Common myeloid progenitor, CD34-positive (primary cell): ENCODE data around the gene ENTPD7.
"Not testable (repeated sequence)": the region's sequence is repeated elsewhere in the genome, so short reads cannot be mapped to it uniquely, and the experiment has no call there.

ENCODE experiments used
- CTCF ChIA-PET: fragments of 350-600 bp; sonication (Branson Sonifier 250); formaldehyde crosslinking; loops from one replicate; lab custom pipeline; 2021; ENCODE audit warnings: antibody characterized with exemption; lab: Charles Lee
- POLR2A ChIA-PET: fragments of 350-600 bp; sonication (Branson Sonifier 250); formaldehyde crosslinking; loops from one replicate; lab custom pipeline; 2021; ENCODE audit warnings: antibody characterized with exemption; lab: Charles Lee
- DNase-seq, 3 donors: peaks; one replicate each; pipeline versions ENCODE4 v3.0.0 to v3.0.0-alpha.2; 2013
- H3K27ac ChIP-seq, 2 experiments: 1 replicate in 1 of 2; 2 replicates in 1 of 2; pipeline ENCODE4 v1.7.0; 2013; ENCODE audit warnings: inconsistent platforms in 2 of 2, low read length in 2 of 2, mild to moderate bottlenecking in 2 of 2, low read depth in 1 of 2, moderate library complexity in 1 of 2; ENCODE audit not compliant: severe bottlenecking in 2 of 2, insufficient read depth in 1 of 2, poor library complexity in 1 of 2
- H3K27me3 ChIP-seq, 5 experiments: replicated peaks in 2 of 5; 1 replicate in 3 of 5; 2 replicates in 2 of 5; pipeline versions ENCODE4 v1.6.1 to v1.7.0; 2013; ENCODE audit warnings: low read length in 4 of 5, mild to moderate bottlenecking in 2 of 5, moderate library complexity in 2 of 5, inconsistent platforms in 1 of 5; ENCODE audit not compliant: insufficient read depth in 5 of 5, control insufficient read depth in 4 of 5
- H3K36me3 ChIP-seq, 4 experiments: 1 replicate in 2 of 4; 2 replicates in 2 of 4; pipeline versions ENCODE4 v1.6.1 to v1.7.0; 2013; ENCODE audit warnings: low read length in 3 of 4, control low read depth in 1 of 4, mild to moderate bottlenecking in 1 of 4; ENCODE audit not compliant: control insufficient read depth in 4 of 4, insufficient read depth in 4 of 4
- H3K4me1 ChIP-seq, 4 experiments: 1 replicate in 3 of 4; 2 replicates in 1 of 4; pipeline versions ENCODE4 v1.6.1 to v1.7.1; 2013; ENCODE audit warnings: low read length in 3 of 4, mild to moderate bottlenecking in 3 of 4, control low read depth in 1 of 4, inconsistent platforms in 1 of 4, moderate library complexity in 1 of 4; ENCODE audit not compliant: control insufficient read depth in 4 of 4, insufficient read depth in 4 of 4; ENCODE audit errors: control extremely low read depth in 1 of 4
- H3K4me3 ChIP-seq, 7 experiments: 1 replicate in 4 of 7; 2 replicates in 3 of 7; pipeline versions ENCODE4 v1.5.1 to v1.7.0; 2013; ENCODE audit warnings: mild to moderate bottlenecking in 7 of 7, low read length in 6 of 7, moderate library complexity in 6 of 7, inconsistent platforms in 2 of 7, low read depth in 2 of 7, control low read depth in 1 of 7; ENCODE audit not compliant: insufficient read depth in 4 of 7, control insufficient read depth in 1 of 7; ENCODE audit errors: extremely low read depth in 1 of 7
- H3K9me3 ChIP-seq, 5 experiments: 1 replicate in 4 of 5; 2 replicates in 1 of 5; pipeline versions ENCODE4 v1.6.1 to v1.7.1; 2013; ENCODE audit warnings: low read length in 4 of 5, mild to moderate bottlenecking in 2 of 5, inconsistent platforms in 1 of 5, low read depth in 1 of 5, moderate library complexity in 1 of 5; ENCODE audit not compliant: control insufficient read depth in 4 of 5, insufficient read depth in 2 of 5; ENCODE audit errors: control extremely low read depth in 1 of 5
- WGBS: methylation state at CpG from one replicate; pipeline ENCODE4 v1.1.5; 2013; ENCODE audit not compliant: insufficient coverage; 5-methylcytosine and 5-hydroxymethylcytosine counted together

ENTPD7 gene

DNA sequence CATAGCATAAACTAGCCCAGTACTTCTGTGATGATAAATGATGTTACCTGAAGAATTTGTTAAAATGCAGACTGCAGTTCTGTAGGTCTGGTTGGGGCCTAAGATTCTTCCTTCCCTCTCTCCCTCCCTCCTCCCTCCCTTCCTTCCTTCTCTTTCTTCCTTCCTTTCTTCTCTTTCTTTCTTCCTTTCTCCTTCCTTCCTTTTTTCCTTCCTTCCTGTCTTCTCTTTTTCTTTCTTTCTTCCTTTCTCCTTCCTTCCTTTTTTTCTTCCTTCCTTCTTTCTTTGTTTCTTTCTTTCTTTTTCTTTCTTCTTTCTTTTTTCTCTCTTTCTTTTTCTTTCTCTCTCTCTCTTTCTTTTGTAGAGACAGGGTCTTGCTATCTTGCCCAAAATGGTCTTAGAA lies 35.4 kb upstream of the ENTPD7 start:
- POLR2A ChIA-PET, result no interaction called here
- H3K4me3 ChIP-seq, result no peak overlapping the region
- CTCF ChIA-PET, result interaction anchor here (5.6 to 7.5 kb wide), 2 partner anchors 13 to 87 kb away, joined by 48 read pairs; no protein-coding TSS in a partner anchor
- no peaks in the 10 kb centered on the region for H3K27me3 ChIP-seq
- no peaks in the 10 kb centered on the region for H3K9me3 ChIP-seq
- DNase-seq, result no peak
- H3K27ac ChIP-seq, result no peak overlapping the region
- H3K36me3 ChIP-seq, result no peaks in the 10 kb centered on the region
- H3K4me1 ChIP-seq, result peaks cover 3 to 25% (median 20%) of the 10 kb centered on the region in 4 experiments

DNA sequence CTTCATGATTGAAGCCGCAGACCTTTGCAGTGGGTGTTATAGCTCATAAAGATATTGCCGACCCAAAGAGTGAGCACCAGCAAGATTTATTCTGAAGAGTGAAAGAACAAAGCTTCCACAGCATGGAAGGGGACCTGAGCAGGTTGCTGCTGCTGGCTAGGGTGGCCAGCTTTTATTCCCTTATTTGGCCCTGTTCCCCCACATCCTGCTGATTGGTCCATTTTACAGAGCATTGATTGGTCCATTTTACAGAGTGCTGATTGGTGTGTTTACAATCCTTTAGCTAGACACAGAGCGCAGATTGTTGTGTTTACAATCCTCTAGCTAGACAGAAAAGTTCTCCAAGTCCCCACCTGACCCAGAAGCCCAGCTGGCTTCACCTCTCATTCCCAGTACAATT lies 34.2 kb upstream of the ENTPD7 start:
- H3K4me3 ChIP-seq, H3K27ac ChIP-seq, DNase-seq, H3K27me3 ChIP-seq, POLR2A ChIA-PET, H3K9me3 ChIP-seq, H3K36me3 ChIP-seq: not testable (repeated sequence)
- WGBS, result 50% methylated on average over 2 of the region's 3 CpGs
- peaks cover 3 to 20% (median 14%) of the 10 kb centered on the region in 4 experiments for H3K4me1 ChIP-seq
- CTCF ChIA-PET, result interaction anchor here (1.1 to 7.5 kb wide), 4 partner anchors 14 to 86 kb away, joined by 3 to 48 read pairs (median 26); partner anchors contain the start of gene ENTPD7

GRCh38 chr10:99628923-99629624 lies 30.2 kb upstream of the ENTPD7 start:
- ChIA-PET POLR2A (no interaction called here), CTCF (interaction anchor here (1.1 to 5.7 kb wide), 6 partner anchors 15 to 82 kb away, joined by 3 to 96 read pairs (median 8); partner anchors contain the start of gene ENTPD7)
- Histone ChIP-seq H3K4me3 (no peak overlapping the region), H3K36me3 (no peaks in the 10 kb centered on the region), H3K27me3 (no peaks in the 10 kb centered on the region), H3K9me3 (no peaks in the 10 kb centered on the region), H3K4me1 (peaks cover 0 to 6% (median 3%) of the 10 kb centered on the region in 4 experiments), H3K27ac (no peak overlapping the region)
- DNase-seq, result no peak
- no CpG with 5 or more reads among the region's 1 CpG for WGBS

DNA sequence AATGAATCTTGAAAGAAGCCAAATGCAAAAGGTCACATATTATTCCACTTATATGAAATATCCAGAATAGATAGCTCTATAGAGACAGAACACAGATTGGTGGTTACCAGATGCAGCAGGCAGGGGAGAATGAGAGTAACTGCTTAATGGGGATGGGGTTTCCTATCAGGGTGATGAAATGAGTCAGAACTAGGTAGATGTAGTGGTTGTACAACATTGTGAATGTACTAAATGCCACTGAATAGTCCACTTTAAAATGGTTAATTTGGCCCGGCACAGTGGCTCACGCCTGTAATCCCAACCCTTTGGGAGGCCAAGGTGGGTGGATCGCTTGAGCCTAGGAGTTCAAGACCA lies 29.7 kb upstream of the ENTPD7 start:
- no peak for DNase-seq
- Histone ChIP-seq H3K27me3 (no peaks in the 10 kb centered on the region), H3K27ac (no peak overlapping the region), H3K9me3 (no peaks in the 10 kb centered on the region), H3K4me1 (peaks cover 0 to 6% (median 3%) of the 10 kb centered on the region in 4 experiments), H3K4me3 (no peak overlapping the region), H3K36me3 (no peaks in the 10 kb centered on the region)
- WGBS, result 100% methylated on average over 1 of the region's 3 CpGs
- ChIA-PET CTCF (interaction anchor here (1.1 to 5.7 kb wide), 8 partner anchors 15 to 91 kb away, joined by 3 to 96 read pairs (median 8); partner anchors contain the start of gene ENTPD7), POLR2A (no interaction called here)

- DNase-seq, result peak; percentile 67 to 81 (median 77)
- no peak overlapping the region for H3K4me3 ChIP-seq
- H3K9me3 ChIP-seq, result no peaks in the 10 kb centered on the region
- H3K27ac ChIP-seq, result no peak overlapping the region
- 30% methylated on average over 2 of the region's 2 CpGs for WGBS
- H3K27me3 ChIP-seq, result no peaks in the 10 kb centered on the region
- H3K36me3 ChIP-seq, result no peaks in the 10 kb centered on the region
- peaks cover 0 to 6% (median 3%) of the 10 kb centered on the region in 4 experiments for H3K4me1 ChIP-seq
- ChIA-PET POLR2A (no interaction called here), CTCF (interaction anchor here (0.6 to 5.7 kb wide), 20 partner anchors 9 to 195 kb away, joined by 3 to 96 read pairs (median 5); partner anchors contain the start of gene ENTPD7)
Measured at GRCh38 chr10:99630433-99630832, 28.9 kb upstream of the ENTPD7 start.

GRCh38 chr10:99630991-99631390 lies 28.3 kb upstream of the ENTPD7 start:
- POLR2A ChIA-PET, result interaction anchor here (0.6 kb wide), 1 partner anchor 9 kb away, joined by 3 read pairs; no protein-coding TSS in a partner anchor

GRCh38 chr10:99631496-99631895 lies 27.8 kb upstream of the ENTPD7 start:
- no peaks in the 10 kb centered on the region for H3K27me3 ChIP-seq
- DNase-seq, result no peak
- H3K36me3 ChIP-seq, result no peaks in the 10 kb centered on the region
- H3K4me1 ChIP-seq, result peaks cover 0 to 6% (median 3%) of the 10 kb centered on the region in 4 experiments
- CTCF ChIA-PET, result interaction anchor here (0.7 to 5.7 kb wide), 19 partner anchors 8 to 157 kb away, joined by 3 to 96 read pairs (median 5); partner anchors contain the start of gene ENTPD7
- H3K27ac ChIP-seq, result no peak overlapping the region
- no CpG with 5 or more reads among the region's 3 CpGs for WGBS
- H3K9me3 ChIP-seq, result no peaks in the 10 kb centered on the region
- POLR2A ChIA-PET, result interaction anchor here (0.6 kb wide), 1 partner anchor 8 kb away, joined by 3 read pairs; no protein-coding TSS in a partner anchor
- no peak overlapping the region for H3K4me3 ChIP-seq

More at GRCh38 chr10:99630991-99631390, 28.3 kb upstream of the ENTPD7 start:
- CTCF ChIA-PET, result interaction anchor here (0.6 to 5.7 kb wide), 21 partner anchors 9 to 195 kb away, joined by 3 to 96 read pairs (median 5); partner anchors contain the start of gene ENTPD7
- no peak overlapping the region for H3K27ac ChIP-seq
- DNase-seq, result no peak
- H3K4me1 ChIP-seq, result peaks cover 0 to 6% (median 3%) of the 10 kb centered on the region in 4 experiments
- H3K9me3 ChIP-seq, result no peaks in the 10 kb centered on the region
- no peaks in the 10 kb centered on the region for H3K27me3 ChIP-seq
- H3K4me3 ChIP-seq, result no peak overlapping the region
- H3K36me3 ChIP-seq, result no peaks in the 10 kb centered on the region
